Hematopoietic multipotent progenitor cell treated with erythropoietin and hydrocortisone succinate and interleukin-3 and kit ligand, for 17 days (in vitro differentiated cells): ENCODE results near the gene PRKCQ.

Experiments
- DNase-seq: peaks from one replicate; pipeline ENCODE4 v3.0.0-alpha.2; 2015; ENCODE audit warnings: low spot score

The PRKCQ gene

DNA sequence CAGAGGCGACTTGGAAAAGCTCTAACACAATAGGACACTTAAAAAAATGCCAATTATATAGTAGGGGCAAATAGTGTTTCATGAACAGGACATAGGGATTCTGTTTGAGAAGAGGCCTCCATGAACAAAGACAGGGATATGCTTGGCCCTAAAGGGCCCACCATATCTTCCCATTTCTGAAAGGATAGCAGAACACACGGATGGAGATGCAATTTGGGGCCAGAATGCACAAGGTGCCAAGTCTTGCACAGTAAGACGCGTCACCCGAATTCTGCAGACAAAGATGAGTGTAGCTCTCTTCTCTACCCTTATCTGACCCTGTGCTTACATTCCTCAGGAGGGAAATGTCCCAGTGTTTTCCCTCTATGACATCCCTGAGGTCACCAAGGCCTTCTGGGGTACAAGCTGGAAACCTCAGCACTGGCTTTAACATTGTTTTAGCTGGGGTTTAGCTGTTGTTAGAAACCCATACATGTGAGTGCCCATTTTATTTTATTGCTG is 12.8 kb downstream of the PRKCQ start:
- DNase-seq, result no peak

- DNase-seq, result no peak
Observed at GRCh38 chr10:6565588-6565987, 14.5 kb downstream of the PRKCQ start.

- no peak for DNase-seq
Observed at GRCh38 chr10:6564367-6564766, 15.7 kb downstream of the PRKCQ start.

DNA sequence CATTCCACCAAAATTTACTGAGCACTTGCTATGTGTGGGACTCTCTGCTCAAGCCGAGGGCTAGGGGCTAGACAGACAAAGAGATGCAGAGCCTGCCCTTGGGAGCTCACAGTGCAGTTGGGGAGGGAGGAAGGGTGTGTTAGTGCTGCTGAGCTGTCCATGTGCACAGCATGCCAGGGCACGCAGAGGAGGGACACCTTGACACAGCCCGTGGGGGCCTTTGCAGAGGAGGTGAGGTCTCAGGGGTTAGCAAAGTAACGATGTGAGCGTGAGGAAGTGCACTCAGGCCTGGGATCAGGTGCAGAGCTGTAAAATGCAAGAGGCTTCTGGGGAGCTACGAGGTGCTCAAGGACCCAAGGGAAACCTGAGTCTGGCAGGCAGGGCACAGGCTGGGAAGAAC is 16.3 kb downstream of the PRKCQ start:
- no peak for DNase-seq

DNA sequence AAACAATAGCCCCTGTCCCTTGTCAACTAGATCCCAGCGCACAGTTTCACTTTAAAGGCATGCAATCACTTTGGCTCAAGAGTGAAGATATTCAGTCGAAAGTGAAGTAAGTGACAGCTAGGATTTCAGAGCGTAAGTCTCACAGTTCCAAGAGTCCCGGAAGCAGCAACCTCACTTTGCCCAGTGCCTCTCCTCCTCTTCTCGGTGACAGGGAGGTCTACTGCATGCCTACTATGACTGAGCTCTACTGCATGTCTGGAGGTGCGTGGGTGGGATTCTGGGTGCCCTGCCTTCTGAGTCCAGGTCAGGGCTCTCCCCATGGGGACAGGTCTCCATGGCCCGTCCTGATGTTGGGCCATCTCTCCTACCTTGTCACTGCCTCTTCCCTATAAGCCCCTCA is 17.0 kb downstream of the PRKCQ start:
- DNase-seq, result no peak

- no peak for DNase-seq
Observed at GRCh38 chr10:6562221-6562620, 17.9 kb downstream of the PRKCQ start.

DNA sequence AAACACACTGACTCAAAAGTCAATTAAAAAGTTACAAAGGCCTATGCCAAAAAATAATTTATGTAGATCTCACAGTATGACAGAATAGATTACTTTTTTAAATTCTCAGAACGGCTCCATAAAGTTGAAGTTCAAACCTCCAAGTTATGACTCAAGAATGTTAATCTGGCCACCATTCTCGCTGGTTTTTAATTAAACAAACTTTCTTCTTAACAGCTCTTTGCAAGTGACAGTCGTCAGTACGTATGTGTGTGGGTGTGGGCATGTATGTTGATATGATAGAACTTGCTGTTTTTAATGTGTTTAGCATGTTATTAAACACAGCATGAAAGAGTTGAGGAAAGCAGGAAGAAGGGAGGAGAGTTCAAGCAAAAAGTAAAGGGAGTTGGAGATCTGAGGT is 18.5 kb downstream of the PRKCQ start:
- DNase-seq, result no peak

- no peak for DNase-seq
Observed at GRCh38 chr10:6558759-6559461, 21.2 kb downstream of the PRKCQ start.

DNA sequence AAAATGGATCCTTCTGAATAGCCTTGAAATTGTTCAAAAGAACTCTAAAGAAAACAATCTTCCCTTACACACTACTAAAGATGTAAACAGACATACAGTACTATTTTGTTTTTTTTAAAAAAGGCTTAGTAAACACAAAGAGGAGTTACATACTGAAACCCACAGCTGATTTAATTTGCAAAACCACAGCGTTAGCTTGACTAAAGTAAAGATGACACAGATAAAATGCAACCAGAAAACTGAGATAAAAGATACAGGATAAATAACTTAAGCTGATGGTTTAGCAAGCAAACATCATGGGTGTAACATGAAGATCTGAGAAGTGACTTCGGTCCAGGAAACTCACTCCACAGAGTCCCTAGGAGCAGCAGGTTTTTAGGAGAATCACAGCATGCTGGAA is 21.8 kb downstream of the PRKCQ start:
- no peak for DNase-seq

GRCh38 chr10:6553937-6554336 is 26.1 kb downstream of the PRKCQ start:
- no peak for DNase-seq

- DNase-seq, result no peak
Observed at GRCh38 chr10:6543431-6544005, 36.6 kb downstream of the PRKCQ start.

GRCh38 chr10:6542999-6543430 is 37.1 kb downstream of the PRKCQ start:
- DNase-seq, result no peak

DNA sequence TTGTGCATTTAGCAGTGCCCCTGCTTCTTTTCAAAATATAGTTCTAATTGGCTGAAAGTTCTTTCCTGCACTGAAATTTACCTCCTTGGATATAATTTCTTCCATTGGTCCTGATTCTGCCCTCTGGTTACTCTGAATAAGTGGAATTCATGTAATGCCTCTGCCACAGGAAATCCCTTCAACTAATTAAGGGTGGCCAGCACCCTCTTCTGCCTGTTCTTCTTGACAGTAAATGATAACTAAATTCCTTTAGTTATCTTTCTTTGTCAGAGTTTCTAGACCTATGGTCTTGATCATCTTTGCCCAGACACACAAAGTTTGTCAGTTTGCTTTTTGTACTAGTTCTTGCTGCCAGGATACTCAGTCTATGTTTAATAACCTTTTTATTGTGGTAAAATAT is 40.2 kb downstream of the PRKCQ start:
- no peak for DNase-seq

GRCh38 chr10:6537770-6538169 is 42.3 kb downstream of the PRKCQ start:
- no peak for DNase-seq

- no peak for DNase-seq
Observed at GRCh38 chr10:6536102-6536501, 44.0 kb downstream of the PRKCQ start.

GRCh38 chr10:6535156-6535764 is 44.8 kb downstream of the PRKCQ start:
- no peak for DNase-seq

GRCh38 chr10:6532321-6532720 is 47.8 kb downstream of the PRKCQ start:
- DNase-seq, result no peak

DNA sequence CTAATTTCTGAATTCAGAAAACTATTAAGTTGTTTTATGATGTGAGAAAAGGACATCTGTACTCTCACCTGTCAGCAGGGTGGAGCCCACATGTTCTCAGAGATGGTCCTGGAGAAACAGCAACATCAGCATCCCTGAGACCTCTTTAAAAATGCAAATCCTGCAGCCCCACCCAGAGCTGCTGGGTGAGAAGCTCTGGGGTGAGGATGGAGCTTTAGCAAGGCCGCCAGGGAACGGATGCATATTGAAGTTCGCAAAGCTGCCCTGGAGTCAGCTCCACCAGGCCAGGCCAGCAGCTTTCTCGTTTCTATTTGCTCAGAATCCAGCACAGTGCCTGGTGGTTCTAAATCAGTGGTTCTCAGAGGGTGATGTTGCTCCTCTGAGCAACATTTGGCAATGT is 49.1 kb downstream of the PRKCQ start:
- DNase-seq, result no peak

GRCh38 chr10:6530211-6530840 is 49.8 kb downstream of the PRKCQ start:
- DNase-seq, result no peak

- DNase-seq, result no peak
Observed at GRCh38 chr10:6528198-6528950, 51.7 kb downstream of the PRKCQ start.

DNA sequence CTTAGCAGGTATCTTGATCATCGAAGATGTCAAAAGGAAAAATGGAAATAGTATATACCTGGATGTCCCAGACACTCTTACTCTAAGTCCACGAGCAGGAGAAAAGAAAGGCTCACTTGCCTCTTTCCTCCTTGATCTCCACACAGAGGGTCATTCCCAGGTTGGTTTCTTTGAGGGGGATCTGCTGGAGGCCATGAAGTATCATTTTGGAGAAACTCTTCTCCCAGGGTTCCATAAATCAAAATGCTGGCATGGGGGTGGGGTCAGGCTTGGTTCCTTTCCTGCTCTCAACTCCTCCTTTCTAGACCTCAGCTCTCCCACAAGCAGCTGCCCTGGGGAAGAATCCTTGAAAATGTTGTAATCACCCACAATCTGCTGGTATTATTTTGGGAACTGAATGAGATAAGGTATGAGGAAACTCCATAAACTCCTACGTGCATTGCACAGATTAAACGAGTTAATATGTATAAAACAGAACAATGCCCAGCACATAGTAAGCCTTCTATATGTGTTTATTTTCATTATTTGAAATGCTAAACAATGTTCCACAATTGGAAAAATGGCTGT is 54.4 kb downstream of the PRKCQ start:
- DNase-seq, result no peak

- no peak for DNase-seq
Observed at GRCh38 chr10:6522230-6522629, 57.8 kb downstream of the PRKCQ start.
